GM12891 (cell line): Measurements from ENCODE around the gene STK16.
A peak's percentile ranks its signal among the peaks of the same experiment; 100 is the strongest.

ENCODE experiments used
- DNase-seq: peaks from one replicate; pipeline ENCODE4 v3.0.0; 2011; ENCODE audit warnings: low spot score; ENCODE audit not compliant: insufficient read length
- FAIRE-seq: peaks from 2 replicates; lab custom pipeline; 2011; peaks lifted over from hg19 to GRCh38; lab: Jason Lieb, UNC
- PAX5 ChIP-seq: IDR thresholded peaks from 2 replicates; pipeline ENCODE4 v1.6.1; 2011; ENCODE audit warnings: low read length, moderate library complexity, mild to moderate bottlenecking; ENCODE audit not compliant: insufficient read depth, severe bottlenecking
- POLR2A ChIP-seq: IDR thresholded peaks from 2 replicates; pipeline ENCODE4 v1.6.1; 2011; ENCODE audit warnings: low read depth, low read length, control low read depth
- POLR2AphosphoS5 ChIP-seq: IDR thresholded peaks from 2 replicates; pipeline ENCODE4 v1.6.1; 2011; ENCODE audit warnings: low read depth, low read length, control low read depth
- POU2F2 ChIP-seq: IDR thresholded peaks from 2 replicates; pipeline ENCODE4 v1.6.1; 2011; ENCODE audit warnings: low read depth, mild to moderate bottlenecking, control low read depth, low read length, moderate library complexity
- SPI1 ChIP-seq: IDR thresholded peaks from 2 replicates; pipeline ENCODE4 v1.6.1; 2011; ENCODE audit warnings: low read depth, low read length, control low read depth
- TAF1 ChIP-seq: IDR thresholded peaks from 2 replicates; pipeline ENCODE4 v1.6.1; 2011; ENCODE audit warnings: low read depth, low read length, control low read depth

Gene STK16

DNA sequence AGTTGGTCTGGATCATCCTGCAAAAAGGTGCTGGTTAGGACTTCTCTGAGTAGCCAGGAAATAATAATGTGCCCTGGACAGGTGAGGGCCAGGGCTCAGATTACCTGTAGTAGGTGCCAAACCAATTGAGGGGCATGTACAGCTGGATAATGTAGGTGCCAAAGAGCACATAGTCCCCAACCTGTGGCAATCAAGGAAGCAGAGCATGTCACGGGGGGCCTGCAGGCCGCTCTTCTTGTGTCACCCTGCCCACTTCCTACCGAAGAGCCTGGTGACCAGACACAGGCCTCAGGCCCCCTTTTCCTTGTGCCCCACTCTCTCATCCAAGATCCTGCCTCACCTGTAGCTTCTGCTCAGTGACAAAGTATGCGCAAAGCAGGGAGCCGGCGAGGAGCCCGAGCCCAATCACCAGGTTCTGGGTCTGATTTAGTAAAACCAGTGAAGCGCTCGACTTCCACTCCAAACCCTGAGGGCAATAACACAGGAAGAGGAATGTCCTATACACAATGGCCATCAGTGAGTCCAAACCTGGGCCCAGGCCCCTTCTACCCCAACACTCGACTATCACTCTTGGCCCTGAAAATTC, 31.7 kb upstream of the STK16 start:
- TF ChIP-seq POU2F2 (no peak), TAF1 (no peak), POLR2AphosphoS5 (no peak), PAX5 (no peak), SPI1 (no peak), POLR2A (no peak)
- DNase-seq: no peak
- FAIRE-seq: no peak

DNA sequence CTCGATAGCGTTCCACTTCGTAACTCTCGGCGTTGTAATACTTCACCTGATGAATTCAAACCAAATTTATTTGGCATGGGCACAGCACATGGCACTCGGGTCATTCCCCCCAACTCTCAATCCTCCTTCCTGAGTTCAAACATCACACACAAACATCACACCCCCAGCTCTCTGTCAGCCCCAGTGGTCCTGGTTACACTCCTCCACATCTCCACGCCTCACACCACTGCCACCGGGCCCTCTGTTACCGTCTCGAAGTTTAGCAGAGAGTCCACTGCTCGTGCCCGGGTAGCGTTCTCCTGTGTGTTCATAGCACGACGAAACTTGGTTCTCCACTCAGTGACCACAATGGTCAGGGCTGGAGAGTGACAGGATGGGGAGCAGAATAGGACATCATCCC, 31.1 kb upstream of the STK16 start:
- FAIRE-seq (no peak), DNase-seq (no peak)
- TF ChIP-seq SPI1 (no peak), PAX5 (no peak), POU2F2 (no peak), POLR2A (no peak), TAF1 (no peak), POLR2AphosphoS5 (no peak)

GRCh38 chr2:219214786-219215185, 30.5 kb upstream of the STK16 start:
- TF ChIP-seq POU2F2 (no peak), SPI1 (no peak), POLR2A (no peak), PAX5 (no peak), POLR2AphosphoS5 (no peak), TAF1 (no peak)
- DNase-seq (no peak), FAIRE-seq (no peak)

GRCh38 chr2:219215871-219216534, 29.3 kb upstream of the STK16 start:
- TF ChIP-seq POU2F2: no peak
- no peak for TF ChIP-seq SPI1
- no peak for TF ChIP-seq POLR2A
- TF ChIP-seq TAF1: no peak
- no peak for TF ChIP-seq POLR2AphosphoS5
- TF ChIP-seq PAX5: no peak

GRCh38 chr2:219216535-219216915, 28.8 kb upstream of the STK16 start:
- DNase-seq (no peak), FAIRE-seq (no peak)
- TF ChIP-seq PAX5: no peak
- no peak for TF ChIP-seq POU2F2
- TF ChIP-seq SPI1: no peak

More at GRCh38 chr2:219215871-219216534, 29.3 kb upstream of the STK16 start:
- DNase-seq (no peak), FAIRE-seq (no peak)

DNA sequence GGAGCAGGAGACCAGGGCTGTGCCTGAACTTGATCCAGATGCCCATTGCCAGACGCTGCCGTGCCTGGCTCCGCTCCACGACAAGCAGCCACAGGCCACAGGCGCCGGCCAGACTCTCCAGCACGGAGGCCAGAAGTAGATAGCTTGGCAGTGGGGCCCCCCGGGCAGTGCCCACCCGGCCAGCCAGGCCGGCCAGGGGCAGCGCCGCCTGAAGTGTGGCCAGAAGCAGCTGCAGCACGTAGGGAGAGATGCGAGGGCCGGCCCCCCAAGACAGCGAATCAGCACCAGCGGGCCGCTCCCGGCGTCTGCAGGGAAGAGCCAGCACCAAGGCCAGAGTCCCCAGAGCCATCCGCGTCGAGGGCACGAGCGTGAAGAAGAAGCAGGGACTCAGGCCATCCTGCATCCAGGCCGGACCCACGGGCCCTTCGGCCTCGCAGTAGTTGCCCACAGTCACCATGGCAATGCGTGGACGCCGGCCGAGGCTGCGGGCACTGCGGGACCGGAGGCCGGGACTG, 27.0 kb upstream of the STK16 start:
- TF ChIP-seq POLR2AphosphoS5: no peak
- TF ChIP-seq TAF1: no peak
- TF ChIP-seq SPI1: no peak
- no peak for TF ChIP-seq PAX5
- no peak for TF ChIP-seq POU2F2
- TF ChIP-seq POLR2A: no peak
- DNase-seq: peak; percentile 50
- no peak for FAIRE-seq

- peak; percentile 98 for FAIRE-seq
- DNase-seq: peak; percentile 94
- no peak for TF ChIP-seq TAF1
- TF ChIP-seq PAX5: no peak
- TF ChIP-seq POU2F2: peak; percentile 95
- TF ChIP-seq SPI1: no peak
- peak; percentile 63 for TF ChIP-seq POLR2A
- peak; percentile 75 for TF ChIP-seq POLR2AphosphoS5
Observed at GRCh38 chr2:219218732-219219701, 26.3 kb upstream of the STK16 start, which contains the start of gene ABCB6. TSS of gene ABCB6 (minus strand) at chr2:219218958. CDS start at chr2:219218673, 285 bp downstream.

GRCh38 chr2:219219784-219220532, 25.3 kb upstream of the STK16 start:
- TF ChIP-seq POLR2AphosphoS5: no peak
- no peak for TF ChIP-seq PAX5
- TF ChIP-seq SPI1: no peak
- no peak for TF ChIP-seq POLR2A
- TF ChIP-seq POU2F2: no peak
- no peak for TF ChIP-seq TAF1
- DNase-seq (no peak), FAIRE-seq (no peak)
